GM12891 (cell line): ENCODE data around the gene MEIOSIN.

ENCODE experiments used
- POLR2A ChIP-seq: IDR thresholded peaks from 2 replicates; pipeline ENCODE4 v1.6.1; 2011; ENCODE audit warnings: low read depth, low read length, control low read depth
- POLR2AphosphoS5 ChIP-seq: IDR thresholded peaks from 2 replicates; pipeline ENCODE4 v1.6.1; 2011; ENCODE audit warnings: low read depth, low read length, control low read depth
- POU2F2 ChIP-seq: IDR thresholded peaks from 2 replicates; pipeline ENCODE4 v1.6.1; 2011; ENCODE audit warnings: low read depth, mild to moderate bottlenecking, control low read depth, low read length, moderate library complexity
- SPI1 ChIP-seq: IDR thresholded peaks from 2 replicates; pipeline ENCODE4 v1.6.1; 2011; ENCODE audit warnings: low read depth, low read length, control low read depth

DNA sequence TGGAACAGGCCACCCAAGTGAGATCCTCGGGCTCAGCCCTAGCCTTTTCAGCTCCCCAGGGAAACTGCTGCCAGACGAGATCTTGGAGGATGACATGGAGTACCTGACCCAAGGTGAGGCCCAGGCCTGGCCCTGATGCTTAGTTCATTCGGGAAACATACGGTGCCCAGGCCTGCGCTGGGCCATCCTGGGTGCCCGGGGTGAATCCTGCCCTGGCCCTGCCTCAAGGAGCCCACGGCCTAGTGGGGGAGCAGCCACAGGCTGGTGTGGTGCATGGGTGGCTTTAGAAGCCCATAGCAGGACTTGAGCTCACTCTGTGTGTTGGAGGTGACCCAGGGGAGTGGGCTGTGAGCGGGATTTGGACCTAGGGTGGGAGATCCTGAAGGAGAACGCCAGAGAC is 25.7 kb downstream of the MEIOSIN start:
- no peak for TF ChIP-seq POLR2A
- no peak for TF ChIP-seq SPI1
- no peak for TF ChIP-seq POLR2AphosphoS5
- no peak for TF ChIP-seq POU2F2
